ENCODE data around the gene KRTAP25-1.

DNA sequence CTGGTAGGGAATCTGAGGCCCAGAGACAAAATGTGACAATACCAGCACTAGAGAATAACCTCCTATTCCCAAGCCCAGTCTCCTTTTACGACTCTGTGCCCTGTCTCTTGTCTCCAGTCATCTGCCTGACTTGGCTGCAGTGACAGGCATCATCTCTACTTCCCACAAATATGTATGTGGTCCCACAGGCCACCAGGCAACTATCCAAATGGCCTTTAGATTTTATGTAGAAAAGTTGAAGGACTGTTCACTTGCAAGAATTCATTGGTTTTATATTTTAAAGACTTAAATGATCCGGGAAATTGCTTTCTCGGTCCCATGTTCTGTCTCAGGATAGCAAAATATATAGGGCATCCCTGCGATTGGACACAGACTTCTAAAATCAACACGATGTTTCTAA lies 18.2 kb downstream of the KRTAP25-1 start:
- TF ChIP-seq POLR2AphosphoS5 (IDR thresholded peaks at IDR 0.05) (no peak), POLR2A (IDR thresholded peaks at IDR 0.05) (no peak)
- TF ChIP-seq, protein P1, sequence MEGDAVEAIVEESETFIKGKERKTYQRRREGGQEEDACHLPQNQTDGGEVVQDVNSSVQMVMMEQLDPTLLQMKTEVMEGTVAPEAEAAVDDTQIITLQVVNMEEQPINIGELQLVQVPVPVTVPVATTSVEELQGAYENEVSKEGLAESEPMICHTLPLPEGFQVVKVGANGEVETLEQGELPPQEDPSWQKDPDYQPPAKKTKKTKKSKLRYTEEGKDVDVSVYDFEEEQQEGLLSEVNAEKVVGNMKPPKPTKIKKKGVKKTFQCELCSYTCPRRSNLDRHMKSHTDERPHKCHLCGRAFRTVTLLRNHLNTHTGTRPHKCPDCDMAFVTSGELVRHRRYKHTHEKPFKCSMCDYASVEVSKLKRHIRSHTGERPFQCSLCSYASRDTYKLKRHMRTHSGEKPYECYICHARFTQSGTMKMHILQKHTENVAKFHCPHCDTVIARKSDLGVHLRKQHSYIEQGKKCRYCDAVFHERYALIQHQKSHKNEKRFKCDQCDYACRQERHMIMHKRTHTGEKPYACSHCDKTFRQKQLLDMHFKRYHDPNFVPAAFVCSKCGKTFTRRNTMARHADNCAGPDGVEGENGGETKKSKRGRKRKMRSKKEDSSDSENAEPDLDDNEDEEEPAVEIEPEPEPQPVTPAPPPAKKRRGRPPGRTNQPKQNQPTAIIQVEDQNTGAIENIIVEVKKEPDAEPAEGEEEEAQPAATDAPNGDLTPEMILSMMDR (IDR thresholded peaks at IDR 0.05), result no peak

Measured in stomach (tissue), 4 donors.